C4-2B (cell line): ENCODE measurements around the gene STAT6.

Experiments used
- H3K27ac ChIP-seq: fragments of 450-650 bp; 2 replicates; pipeline ENCODE4 v1.5.1; 2017
- CTCF ChIP-seq: fragments of 450-650 bp; conservative IDR thresholded peaks from 2 replicates; pipeline ENCODE4 v1.5.1; 2017; ENCODE audit warnings: mild to moderate bottlenecking
- ZFX ChIP-seq: fragments of 450-650 bp; IDR thresholded peaks from 2 replicates; pipeline ENCODE4 v1.6.1; 2017

Gene STAT6

GRCh38 chr12:57107456-57108155 is 3.6 kb downstream of the STAT6 start:
- TF ChIP-seq ZFX (no peak), CTCF (no peak)

GRCh38 chr12:57106021-57106708 is 5.0 kb downstream of the STAT6 start:
- TF ChIP-seq CTCF (no peak), ZFX (no peak)
- H3K27ac ChIP-seq: no peak overlapping the region

More at GRCh38 chr12:57107456-57108155, 3.6 kb downstream of the STAT6 start:
- no peak overlapping the region for H3K27ac ChIP-seq

- no peak for TF ChIP-seq ZFX
- no peak for TF ChIP-seq CTCF
- H3K27ac ChIP-seq: no peak overlapping the region
Measured at GRCh38 chr12:57105011-57105753, 6.0 kb downstream of the STAT6 start.

GRCh38 chr12:57104292-57104910 is 6.8 kb downstream of the STAT6 start:
- H3K27ac ChIP-seq: no peak overlapping the region
- TF ChIP-seq ZFX (no peak), CTCF (no peak)

- no peak overlapping the region for H3K27ac ChIP-seq
- TF ChIP-seq ZFX: no peak
- no peak for TF ChIP-seq CTCF
Measured at GRCh38 chr12:57103856-57104255, 7.3 kb downstream of the STAT6 start.

- H3K27ac ChIP-seq: no peak overlapping the region
- TF ChIP-seq ZFX (no peak), CTCF (no peak)
Measured at GRCh38 chr12:57101892-57102695, 9.1 kb downstream of the STAT6 start.
